CD4-positive, alpha-beta T cell treated with Interleukin-17A for 1 hour (primary cell): ENCODE results near the gene NECTIN2.
A peak's percentile ranks its signal among the peaks of the same experiment; 100 is the strongest.
"Not testable (repeated sequence)": the region's sequence is repeated elsewhere in the genome, so short reads cannot be mapped to it uniquely, and the experiment has no call there.

Source experiments
- DNase-seq: peaks from one replicate; pipeline ENCODE4 v3.0.0-alpha.2; 2020

NECTIN2 gene

DNA sequence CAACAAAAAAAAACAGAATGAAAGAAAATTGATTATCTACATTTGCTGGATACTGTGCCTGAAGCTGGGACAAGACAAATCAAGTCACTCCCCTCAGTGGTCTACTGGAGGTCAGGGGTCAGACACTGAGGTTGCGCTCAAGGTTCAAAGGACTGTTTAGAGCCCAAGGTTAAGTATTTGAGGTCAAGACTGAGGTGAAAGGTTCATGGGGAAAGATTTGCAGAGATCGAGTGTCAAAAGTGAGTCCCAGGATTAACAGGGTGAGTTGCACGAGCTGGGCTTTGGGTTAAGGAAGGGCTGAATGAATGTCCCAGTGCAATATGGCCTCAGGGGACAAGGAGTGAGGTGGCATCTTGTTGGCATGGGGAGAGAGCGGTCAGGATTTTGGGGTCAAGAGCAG is 41.6 kb downstream of the NECTIN2 start:
- no peak for DNase-seq

DNA sequence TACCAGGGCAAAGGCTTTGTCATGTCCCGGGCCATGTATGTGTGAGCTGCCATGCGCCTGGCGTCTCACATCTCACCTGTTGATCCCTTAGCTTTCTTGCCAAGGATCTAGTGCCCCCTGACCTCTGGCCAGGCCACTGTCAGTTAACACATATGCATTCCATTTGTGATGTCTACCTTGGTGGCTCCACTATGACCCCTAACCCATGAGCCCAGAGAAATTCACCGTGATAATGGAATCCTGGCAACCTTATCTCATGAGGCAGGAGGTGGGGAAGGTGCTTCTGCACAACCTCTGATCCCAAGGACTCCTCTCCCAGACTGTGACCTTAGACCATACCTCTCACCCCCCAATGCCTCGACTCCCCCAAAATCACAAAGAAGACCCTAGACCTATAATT is 42.2 kb downstream of the NECTIN2 start:
- not testable (repeated sequence) for DNase-seq

DNA sequence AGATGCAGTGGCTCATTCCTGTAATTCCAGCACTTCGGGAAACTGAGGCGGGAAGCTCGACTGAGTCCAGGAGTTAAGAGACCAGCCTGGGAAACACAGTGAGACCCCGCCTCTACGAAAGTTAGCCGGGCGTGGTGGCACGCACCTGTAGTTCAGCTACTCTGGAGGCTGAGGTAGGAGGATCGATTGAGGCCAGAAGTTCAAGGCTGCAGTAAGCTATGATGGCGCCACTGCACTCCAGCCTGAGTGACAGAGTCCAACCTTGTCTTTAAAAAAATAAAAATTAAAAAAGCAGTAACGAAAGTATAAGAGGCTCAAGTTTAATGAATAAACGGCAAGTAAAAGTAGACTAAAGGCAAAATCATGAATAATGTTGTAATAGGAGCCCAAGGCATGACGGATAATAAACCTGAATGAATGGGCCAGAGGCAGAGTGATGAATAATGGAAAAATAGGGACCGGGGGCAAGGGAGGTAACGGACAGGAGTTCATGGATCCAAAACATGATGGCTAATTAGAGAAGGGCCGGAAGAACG is 43.8 kb downstream of the NECTIN2 start:
- DNase-seq = no peak

DNA sequence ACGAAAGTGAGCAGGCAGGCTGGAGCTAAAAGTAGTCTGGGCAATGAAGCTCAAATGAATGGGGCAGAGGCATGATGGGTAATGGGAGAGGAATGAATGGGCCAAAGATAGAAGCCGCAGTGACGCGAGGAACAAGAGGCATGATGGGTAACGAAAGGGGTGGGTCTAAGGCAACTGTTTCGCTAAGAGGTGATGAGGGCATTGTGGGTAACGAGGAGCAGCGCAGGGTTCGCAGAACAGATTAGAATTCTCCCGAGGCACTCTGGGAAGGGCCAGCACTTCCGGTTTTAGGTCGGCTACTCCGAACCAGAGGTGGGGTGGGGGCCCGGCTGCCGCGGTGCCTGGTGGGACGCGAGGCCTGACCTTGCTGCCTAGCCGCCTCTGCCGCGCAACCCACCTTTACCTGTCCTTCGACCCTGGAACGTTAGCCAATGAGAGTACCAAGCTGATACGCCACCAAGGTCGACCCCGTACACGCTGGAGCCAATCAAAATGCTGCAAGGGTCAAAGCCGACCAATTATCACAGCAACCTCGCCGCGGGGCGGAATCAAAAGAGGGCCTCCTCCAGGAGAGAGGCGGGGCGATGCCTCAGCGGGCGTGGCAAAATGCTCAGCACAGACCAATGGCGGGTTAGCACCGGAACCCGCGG is 44.4 kb downstream of the NECTIN2 start:
- peak; percentile 100 for DNase-seq

DNA sequence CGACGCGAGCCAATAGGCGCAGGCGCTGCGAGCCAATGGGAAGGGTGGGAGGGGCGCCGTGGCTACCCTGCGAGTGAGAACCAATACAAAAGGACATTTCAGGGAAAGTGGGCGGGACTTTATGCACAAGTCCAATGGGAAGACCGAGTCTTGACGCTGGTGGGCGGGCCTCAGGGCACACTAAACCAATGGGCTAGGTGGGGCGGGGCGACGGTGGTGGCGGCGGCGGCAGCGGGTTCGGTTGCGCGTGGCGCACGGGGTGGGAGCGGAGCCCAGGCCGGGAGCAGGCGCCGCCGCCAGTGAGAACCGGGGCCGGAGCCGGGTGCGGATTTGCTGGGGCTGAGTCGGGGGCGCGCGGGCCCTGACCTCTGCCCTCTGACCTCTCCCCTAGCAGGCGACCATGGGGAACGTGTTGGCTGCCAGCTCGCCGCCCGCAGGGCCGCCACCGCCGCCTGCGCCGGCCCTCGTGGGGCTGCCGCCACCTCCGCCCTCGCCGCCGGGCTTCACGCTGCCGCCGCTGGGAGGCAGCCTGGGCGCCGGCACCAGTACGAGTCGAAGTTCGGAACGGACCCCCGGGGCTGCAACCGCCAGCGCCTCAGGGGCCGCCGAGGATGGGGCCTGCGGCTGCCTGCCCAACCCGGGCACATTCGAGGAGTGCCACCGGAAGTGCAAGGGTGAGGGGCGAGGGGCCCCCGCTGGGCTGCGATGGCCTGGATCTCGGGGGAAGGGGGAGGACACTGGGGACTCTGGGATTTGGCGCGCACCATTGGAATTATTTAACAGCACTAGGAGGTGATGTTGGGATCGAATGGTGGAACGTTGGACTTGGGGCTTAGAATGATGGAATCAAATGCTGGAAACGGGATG is 45.2 kb downstream of the NECTIN2 start, which contains the start of gene TOMM40:
TSS of gene TOMM40 (plus strand) at position 239 of the 867 bp plus-strand sequence. CDS start at position 401, 162 bp downstream.
- DNase-seq = no peak

DNA sequence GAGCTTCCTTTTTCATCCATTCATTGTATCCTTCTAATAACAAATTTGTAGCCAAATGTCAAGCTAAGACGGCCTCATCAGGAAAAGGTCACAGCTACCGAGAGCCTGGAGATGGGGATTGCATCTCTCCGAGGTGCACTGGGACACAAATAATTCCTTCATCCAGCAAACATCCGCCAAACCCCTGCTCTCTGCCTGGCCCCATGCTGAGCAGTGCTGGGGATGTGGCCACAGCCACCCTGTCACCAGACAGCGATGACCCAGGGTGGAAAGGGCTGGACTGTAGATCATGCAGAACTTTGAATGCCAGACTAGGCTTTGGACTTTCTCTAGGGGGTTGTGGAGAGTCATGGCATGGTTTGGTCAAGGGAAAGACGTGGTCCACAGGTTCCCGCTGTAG is 46.8 kb downstream of the NECTIN2 start:
- DNase-seq = no peak

DNA sequence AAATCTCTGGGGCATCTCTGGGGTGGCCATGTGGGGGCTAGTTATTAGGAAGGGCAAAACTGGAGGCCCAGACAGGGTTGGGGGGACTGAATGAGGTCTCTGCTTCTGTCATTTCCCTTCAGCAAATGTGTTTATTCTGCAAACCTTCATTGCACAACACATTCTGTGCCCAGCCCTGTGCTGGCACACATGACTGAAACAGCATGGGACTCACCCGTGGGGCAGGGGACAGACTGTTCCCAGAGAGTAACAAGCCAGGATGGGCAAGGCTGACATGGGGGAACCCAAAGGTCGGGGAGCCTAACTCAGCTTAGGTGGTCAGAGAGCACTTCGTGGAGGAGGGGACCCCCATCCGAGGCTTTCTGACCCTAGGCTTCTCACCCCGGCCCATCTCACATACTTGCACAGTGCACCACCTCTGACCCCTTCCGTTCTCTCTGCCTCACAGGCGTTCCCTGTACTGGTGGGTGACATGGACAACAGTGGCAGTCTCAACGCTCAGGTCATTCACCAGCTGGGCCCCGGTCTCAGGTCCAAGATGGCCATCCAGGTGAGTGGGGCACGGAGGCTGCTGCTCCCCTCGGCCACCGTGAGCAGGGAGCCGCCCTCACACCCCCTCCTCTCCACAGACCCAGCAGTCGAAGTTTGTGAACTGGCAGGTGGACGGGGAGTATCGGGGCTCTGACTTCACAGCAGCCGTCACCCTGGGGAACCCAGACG is 47.4 kb downstream of the NECTIN2 start:
- DNase-seq = no peak

DNA sequence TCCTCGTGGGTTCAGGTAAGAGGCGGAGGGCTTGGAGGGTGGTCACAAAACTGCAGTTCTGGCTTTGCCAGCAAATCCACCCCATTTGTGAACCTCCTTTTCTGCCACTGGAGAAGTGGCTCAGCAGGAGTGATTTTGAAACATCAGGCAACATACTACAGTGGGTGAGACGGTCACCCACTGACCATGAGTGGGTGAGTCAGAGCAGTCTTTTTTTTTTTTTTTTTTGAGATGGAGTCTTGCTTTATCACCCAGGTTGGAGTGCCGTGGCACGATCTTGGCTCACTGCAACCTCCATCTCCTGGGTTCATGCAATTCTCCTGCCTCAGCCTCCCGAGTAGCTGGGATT is 47.9 kb downstream of the NECTIN2 start:
- no peak for DNase-seq

DNA sequence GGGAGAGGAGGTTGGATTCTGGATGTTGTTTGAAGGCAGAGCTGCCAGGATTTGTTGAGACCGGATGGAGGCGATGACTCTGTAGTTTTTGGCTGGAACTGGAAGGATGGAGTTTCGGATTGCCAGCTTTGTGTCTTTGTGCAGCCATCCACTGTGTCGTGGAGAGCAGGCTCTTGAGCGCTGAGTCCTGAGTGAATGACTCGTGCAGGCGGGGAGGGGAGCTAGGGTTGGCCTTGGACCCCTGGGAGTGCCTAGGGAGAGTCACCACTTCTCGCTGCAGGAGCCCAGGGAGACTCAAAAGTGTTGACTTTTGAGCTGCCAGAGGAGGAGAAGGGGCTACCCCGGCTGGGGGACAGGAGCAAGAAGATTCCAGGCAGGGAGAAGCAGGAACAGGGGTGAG is 48.8 kb downstream of the NECTIN2 start:
- DNase-seq = no peak

DNA sequence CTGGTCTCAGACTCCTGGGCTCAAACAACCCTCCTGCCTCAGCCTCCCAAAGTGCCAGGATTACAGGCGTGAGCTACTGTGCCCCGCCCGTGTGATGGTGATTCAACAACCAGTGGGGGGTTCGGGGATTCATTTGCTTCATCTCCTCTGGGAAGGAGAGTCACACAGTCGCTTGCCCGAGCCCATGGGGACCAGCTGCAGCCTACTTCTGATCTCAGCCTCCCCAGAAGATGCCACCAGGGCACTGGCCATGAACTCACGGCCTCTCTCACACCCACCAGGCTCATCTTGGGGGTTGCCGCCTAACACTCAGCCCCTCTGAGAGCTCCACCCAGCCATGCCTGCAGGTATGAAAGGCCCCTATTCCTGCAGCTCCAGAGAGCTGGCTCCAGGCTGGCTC is 51.7 kb downstream of the NECTIN2 start:
- no peak for DNase-seq

DNA sequence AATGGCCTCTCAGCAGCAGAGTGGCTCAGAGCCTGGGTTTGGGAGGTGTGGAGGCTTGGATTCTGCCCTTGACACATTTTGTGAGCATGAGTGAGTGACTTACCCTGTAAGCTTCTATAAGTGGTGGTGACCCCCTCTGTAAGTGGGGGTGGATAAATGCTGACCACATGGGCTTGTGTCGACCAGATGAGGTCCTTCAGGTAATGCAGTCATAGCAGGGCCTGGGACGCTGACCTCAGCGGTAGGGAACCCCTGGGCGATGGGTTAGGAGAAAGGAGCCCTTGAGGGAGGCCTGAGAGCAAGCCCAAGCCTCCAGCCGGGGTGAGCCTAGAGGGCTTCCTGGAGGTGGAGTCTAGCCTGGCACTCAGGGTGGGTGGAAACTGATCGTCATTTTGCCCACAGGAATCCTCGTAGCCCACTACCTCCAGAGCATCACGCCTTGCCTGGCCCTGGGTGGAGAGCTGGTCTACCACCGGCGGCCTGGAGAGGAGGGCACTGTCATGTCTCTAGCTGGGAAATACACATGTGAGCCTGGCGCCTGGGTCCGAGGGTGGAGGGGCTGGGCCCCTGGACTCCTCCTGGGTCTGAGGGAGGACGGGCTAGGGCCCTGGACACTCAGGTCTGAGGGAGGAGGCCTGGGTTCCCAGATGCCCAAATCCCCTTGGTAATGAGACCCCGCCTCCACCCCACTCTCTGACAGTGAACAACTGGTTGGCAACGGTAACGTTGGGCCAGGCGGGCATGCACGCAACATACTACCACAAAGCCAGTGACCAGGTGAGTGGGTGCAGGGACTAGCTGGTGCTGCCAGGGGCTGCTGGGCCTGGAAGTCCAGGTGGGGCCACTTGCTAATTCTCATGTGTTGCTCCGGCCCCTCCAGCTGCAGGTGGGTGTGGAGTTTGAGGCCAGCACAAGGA is 54.5 kb downstream of the NECTIN2 start:
- no peak for DNase-seq

DNA sequence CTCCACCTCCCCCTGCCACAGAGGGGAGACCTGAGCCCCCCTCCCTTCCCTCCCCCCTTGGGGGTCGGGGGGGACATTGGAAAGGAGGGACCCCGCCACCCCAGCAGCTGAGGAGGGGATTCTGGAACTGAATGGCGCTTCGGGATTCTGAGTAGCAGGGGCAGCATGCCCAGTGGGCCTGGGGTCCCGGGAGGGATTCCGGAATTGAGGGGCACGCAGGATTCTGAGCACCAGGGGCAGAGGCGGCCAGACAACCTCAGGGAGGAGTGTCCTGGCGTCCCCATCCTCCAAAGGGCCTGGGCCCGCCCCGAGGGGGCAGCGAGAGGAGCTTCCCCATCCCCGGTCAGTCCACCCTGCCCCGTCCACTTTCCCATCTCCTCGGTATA is 57.1 kb downstream of the NECTIN2 start:
- DNase-seq = no peak

DNA sequence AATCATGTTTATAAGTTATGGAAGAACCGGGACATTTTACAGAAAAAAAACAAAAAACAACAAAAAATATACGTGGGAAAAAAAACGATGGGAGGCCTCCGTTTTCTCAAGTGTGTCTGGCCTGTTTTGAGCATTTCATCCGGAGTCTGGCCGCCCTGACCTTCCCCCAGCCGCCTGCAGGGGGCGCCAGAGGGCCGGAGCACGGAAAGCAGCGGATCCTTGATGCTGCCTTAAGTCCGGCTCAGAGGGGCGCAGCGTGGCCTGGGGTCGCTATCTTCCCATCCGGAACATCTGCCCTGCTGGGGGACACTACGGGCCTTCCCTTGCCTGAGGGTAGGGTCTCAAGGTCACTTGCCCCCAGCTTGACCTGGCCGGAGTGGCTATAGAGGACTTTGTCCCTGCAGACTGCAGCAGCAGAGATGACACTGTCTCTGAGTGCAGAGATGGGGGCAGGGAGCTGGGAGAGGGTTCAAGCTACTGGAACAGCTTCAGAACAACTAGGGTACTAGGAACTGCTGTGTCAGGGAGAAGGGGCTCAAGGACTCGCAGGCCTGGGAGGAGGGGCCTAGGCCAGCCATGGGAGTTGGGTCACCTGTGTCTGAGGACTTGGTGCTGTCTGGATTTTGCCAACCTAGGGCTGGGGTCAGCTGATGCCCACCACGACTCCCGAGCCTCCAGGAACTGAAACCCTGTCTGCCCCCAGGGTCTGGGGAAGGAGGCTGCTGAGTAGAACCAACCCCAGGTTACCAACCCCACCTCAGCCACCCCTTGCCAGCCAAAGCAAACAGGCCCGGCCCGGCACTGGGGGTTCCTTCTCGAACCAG is 57.7 kb downstream of the NECTIN2 start:
- peak; percentile 72 for DNase-seq

DNA sequence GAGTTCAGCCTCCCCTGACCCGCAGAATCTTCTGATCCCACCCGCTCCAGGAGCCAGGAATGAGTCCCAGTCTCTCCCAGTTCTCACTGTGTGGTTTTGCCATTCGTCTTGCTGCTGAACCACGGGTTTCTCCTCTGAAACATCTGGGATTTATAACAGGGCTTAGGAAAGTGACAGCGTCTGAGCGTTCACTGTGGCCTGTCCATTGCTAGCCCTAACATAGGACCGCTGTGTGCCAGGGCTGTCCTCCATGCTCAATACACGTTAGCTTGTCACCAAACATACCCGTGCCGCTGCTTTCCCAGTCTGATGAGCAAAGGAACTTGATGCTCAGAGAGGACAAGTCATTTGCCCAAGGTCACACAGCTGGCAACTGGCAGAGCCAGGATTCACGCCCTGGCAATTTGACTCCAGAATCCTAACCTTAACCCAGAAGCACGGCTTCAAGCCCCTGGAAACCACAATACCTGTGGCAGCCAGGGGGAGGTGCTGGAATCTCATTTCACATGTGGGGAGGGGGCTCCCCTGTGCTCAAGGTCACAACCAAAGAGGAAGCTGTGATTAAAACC is 58.4 kb downstream of the NECTIN2 start:
- no peak for DNase-seq

DNA sequence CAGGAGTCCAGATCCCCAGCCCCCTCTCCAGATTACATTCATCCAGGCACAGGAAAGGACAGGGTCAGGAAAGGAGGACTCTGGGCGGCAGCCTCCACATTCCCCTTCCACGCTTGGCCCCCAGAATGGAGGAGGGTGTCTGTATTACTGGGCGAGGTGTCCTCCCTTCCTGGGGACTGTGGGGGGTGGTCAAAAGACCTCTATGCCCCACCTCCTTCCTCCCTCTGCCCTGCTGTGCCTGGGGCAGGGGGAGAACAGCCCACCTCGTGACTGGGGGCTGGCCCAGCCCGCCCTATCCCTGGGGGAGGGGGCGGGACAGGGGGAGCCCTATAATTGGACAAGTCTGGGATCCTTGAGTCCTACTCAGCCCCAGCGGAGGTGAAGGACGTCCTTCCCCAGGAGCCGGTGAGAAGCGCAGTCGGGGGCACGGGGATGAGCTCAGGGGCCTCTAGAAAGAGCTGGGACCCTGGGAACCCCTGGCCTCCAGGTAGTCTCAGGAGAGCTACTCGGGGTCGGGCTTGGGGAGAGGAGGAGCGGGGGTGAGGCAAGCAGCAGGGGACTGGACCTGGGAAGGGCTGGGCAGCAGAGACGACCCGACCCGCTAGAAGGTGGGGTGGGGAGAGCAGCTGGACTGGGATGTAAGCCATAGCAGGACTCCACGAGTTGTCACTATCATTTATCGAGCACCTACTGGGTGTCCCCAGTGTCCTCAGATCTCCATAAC is 59.5 kb downstream of the NECTIN2 start, which contains the start of gene APOE:
TSS of gene APOE (plus strand) at position 360 of the 724 bp plus-strand sequence. CDS start 829 bp downstream, outside the sequence.
- no peak for DNase-seq

DNA sequence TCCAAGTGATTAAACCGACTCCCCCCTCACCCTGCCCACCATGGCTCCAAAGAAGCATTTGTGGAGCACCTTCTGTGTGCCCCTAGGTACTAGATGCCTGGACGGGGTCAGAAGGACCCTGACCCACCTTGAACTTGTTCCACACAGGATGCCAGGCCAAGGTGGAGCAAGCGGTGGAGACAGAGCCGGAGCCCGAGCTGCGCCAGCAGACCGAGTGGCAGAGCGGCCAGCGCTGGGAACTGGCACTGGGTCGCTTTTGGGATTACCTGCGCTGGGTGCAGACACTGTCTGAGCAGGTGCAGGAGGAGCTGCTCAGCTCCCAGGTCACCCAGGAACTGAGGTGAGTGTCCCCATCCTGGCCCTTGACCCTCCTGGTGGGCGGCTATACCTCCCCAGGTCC is 61.5 kb downstream of the NECTIN2 start:
- DNase-seq = no peak

DNA sequence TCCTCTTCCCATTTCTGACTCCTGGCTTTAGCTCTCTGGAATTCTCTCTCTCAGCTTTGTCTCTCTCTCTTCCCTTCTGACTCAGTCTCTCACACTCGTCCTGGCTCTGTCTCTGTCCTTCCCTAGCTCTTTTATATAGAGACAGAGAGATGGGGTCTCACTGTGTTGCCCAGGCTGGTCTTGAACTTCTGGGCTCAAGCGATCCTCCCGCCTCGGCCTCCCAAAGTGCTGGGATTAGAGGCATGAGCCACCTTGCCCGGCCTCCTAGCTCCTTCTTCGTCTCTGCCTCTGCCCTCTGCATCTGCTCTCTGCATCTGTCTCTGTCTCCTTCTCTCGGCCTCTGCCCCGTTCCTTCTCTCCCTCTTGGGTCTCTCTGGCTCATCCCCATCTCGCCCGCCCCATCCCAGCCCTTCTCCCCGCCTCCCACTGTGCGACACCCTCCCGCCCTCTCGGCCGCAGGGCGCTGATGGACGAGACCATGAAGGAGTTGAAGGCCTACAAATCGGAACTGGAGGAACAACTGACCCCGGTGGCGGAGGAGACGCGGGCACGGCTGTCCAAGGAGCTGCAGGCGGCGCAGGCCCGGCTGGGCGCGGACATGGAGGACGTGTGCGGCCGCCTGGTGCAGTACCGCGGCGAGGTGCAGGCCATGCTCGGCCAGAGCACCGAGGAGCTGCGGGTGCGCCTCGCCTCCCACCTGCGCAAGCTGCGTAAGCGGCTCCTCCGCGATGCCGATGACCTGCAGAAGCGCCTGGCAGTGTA is 62.2 kb downstream of the NECTIN2 start:
- no peak for DNase-seq

DNA sequence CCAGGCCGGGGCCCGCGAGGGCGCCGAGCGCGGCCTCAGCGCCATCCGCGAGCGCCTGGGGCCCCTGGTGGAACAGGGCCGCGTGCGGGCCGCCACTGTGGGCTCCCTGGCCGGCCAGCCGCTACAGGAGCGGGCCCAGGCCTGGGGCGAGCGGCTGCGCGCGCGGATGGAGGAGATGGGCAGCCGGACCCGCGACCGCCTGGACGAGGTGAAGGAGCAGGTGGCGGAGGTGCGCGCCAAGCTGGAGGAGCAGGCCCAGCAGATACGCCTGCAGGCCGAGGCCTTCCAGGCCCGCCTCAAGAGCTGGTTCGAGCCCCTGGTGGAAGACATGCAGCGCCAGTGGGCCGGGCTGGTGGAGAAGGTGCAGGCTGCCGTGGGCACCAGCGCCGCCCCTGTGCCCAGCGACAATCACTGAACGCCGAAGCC is 62.8 kb downstream of the NECTIN2 start:
- DNase-seq = no peak

DNA sequence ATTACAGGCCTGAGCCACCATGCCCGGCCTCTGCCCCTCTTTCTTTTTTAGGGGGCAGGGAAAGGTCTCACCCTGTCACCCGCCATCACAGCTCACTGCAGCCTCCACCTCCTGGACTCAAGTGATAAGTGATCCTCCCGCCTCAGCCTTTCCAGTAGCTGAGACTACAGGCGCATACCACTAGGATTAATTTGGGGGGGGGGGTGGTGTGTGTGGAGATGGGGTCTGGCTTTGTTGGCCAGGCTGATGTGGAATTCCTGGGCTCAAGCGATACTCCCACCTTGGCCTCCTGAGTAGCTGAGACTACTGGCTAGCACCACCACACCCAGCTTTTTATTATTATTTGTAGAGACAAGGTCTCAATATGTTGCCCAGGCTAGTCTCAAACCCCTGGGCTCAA is 63.7 kb downstream of the NECTIN2 start:
- no peak for DNase-seq
